IMR-90 (cell line): Measurements from ENCODE around the gene MDC1. TPM values are rescaled to one million over a fixed set of nuclear protein-coding genes. Genes with fewer than 3 reads are reported as not detected.

Source experiments
- ATAC-seq: fragments of 200-7000 bp; cut with Tn5 transposase; 2 replicates; pipeline ENCODE4 v1.9.1; 2020; ENCODE audit warnings: low read depth, mild to moderate bottlenecking, moderate library complexity
- BruUV-seq: library from RNA; stranded (reverse); fragments of 400-500 nt; replicated peaks from 2 replicates; lab custom pipeline; 2021; lab: Mats Ljungman, UMichigan
- CTCF ChIA-PET: fragments of 300-600 bp; formaldehyde crosslinking; extraction: SDS; loops from one replicate; lab custom pipeline; 2021; ENCODE audit warnings: antibody characterized with exemption; lab: Yijun Ruan, JAX
- POLR2A ChIA-PET: fragments of 300-600 bp; sonication (Branson Sonifier 250); formaldehyde crosslinking; loops from one replicate; lab custom pipeline; 2022; ENCODE audit warnings: antibody characterized with exemption; ENCODE audit not compliant: unreplicated experiment; lab: Charles Lee
- DNase-seq: peaks from one replicate; pipeline ENCODE4 v3.0.0; 2013
- H2AFZ ChIP-seq: replicated peaks from 2 replicates; pipeline ENCODE3; 2013; ENCODE audit warnings: low read length, mild to moderate bottlenecking; ENCODE audit not compliant: poor library complexity
- H2AK5ac ChIP-seq: 2 replicates; pipeline ENCODE4 v1.6.1; 2013; ENCODE audit warnings: low read depth, low read length, inconsistent platforms
- H2AK9ac ChIP-seq: replicated peaks from 2 replicates; pipeline ENCODE3; 2013; ENCODE audit warnings: mild to moderate bottlenecking, low read depth, low read length, moderate library complexity; ENCODE audit not compliant: poor library complexity
- H2BK120ac ChIP-seq: 2 replicates; pipeline ENCODE4 v1.6.1; 2013; ENCODE audit warnings: low read depth, low read length, inconsistent platforms
- H2BK15ac ChIP-seq: 3 replicates; pipeline ENCODE4 v1.6.1; 2013; ENCODE audit warnings: low read depth, low read length, inconsistent platforms
- H2BK20ac ChIP-seq: 2 replicates; pipeline ENCODE4 v1.6.1; 2013; ENCODE audit warnings: low read depth, mild to moderate bottlenecking, inconsistent platforms, low read length, moderate library complexity
- H2BK5ac ChIP-seq: 2 replicates; pipeline ENCODE4 v1.6.1; 2013; ENCODE audit warnings: mild to moderate bottlenecking, low read depth, low read length, inconsistent platforms; ENCODE audit not compliant: poor library complexity, severe bottlenecking
- H3K14ac ChIP-seq: replicated peaks from 2 replicates; pipeline ENCODE4 v1.6.1; 2013; ENCODE audit warnings: low read depth, low read length, inconsistent platforms
- H3K18ac ChIP-seq: 2 replicates; pipeline ENCODE4 v1.6.1; 2013; ENCODE audit warnings: low read depth, low read length, control low read depth
- H3K23ac ChIP-seq: 2 replicates; pipeline ENCODE4 v1.6.1; 2013; ENCODE audit warnings: low read depth, low read length, inconsistent platforms
- H3K27ac ChIP-seq: 2 replicates; pipeline ENCODE4 v1.5.1; 2013; ENCODE audit warnings: mild to moderate bottlenecking, control low read depth, low read length; ENCODE audit not compliant: insufficient read depth
- H3K27me3 ChIP-seq: 2 replicates; pipeline ENCODE4 v1.6.1; 2013; ENCODE audit warnings: low read length; ENCODE audit not compliant: control insufficient read depth, insufficient read depth
- H3K36me3 ChIP-seq: 2 replicates; pipeline ENCODE4 v1.6.1; 2013; ENCODE audit warnings: low read length, mixed read lengths; ENCODE audit not compliant: control insufficient read depth, insufficient read depth
- H3K4ac ChIP-seq: 2 replicates; pipeline ENCODE4 v1.6.1; 2013; ENCODE audit warnings: low read depth, low read length, inconsistent platforms
- H3K4me1 ChIP-seq: 2 replicates; pipeline ENCODE4 v1.6.1; 2013; ENCODE audit warnings: low read length, mixed read lengths; ENCODE audit not compliant: control insufficient read depth, insufficient read depth
- H3K4me2 ChIP-seq: 2 replicates; pipeline ENCODE4 v1.6.1; 2013; ENCODE audit warnings: low read depth, mild to moderate bottlenecking, control low read depth, low read length, moderate library complexity
- H3K4me3 ChIP-seq: 2 replicates; pipeline ENCODE4 v1.5.1; 2013; ENCODE audit warnings: low read depth, mild to moderate bottlenecking, control low read depth, low read length, moderate library complexity; ENCODE audit not compliant: insufficient read depth
- H3K56ac ChIP-seq: 2 replicates; pipeline ENCODE4 v1.6.1; 2013; ENCODE audit warnings: low read length, inconsistent platforms; ENCODE audit not compliant: insufficient read depth; ENCODE audit errors: extremely low read depth
- H3K79me1 ChIP-seq, 2 experiments: 2 replicates each; pipeline ENCODE4 v1.6.1; 2013; ENCODE audit warnings: low read length in 2 of 2, inconsistent platforms in 1 of 2, low read depth in 1 of 2
- H3K9ac ChIP-seq: 2 replicates; pipeline ENCODE4 v1.6.1; 2013; ENCODE audit warnings: low read depth, low read length, control low read depth
- H3K9me1 ChIP-seq: 2 replicates; pipeline ENCODE4 v1.6.1; 2013; ENCODE audit warnings: low read length, inconsistent platforms; ENCODE audit not compliant: insufficient read depth
- H3K9me3 ChIP-seq: 2 replicates; pipeline ENCODE4 v1.6.1; 2013; ENCODE audit warnings: low read length; ENCODE audit not compliant: control insufficient read depth, insufficient read depth
- H4K20me1 ChIP-seq: 2 replicates; pipeline ENCODE4 v1.6.1; 2013; ENCODE audit warnings: low read length, inconsistent platforms; ENCODE audit not compliant: insufficient read depth
- H4K5ac ChIP-seq: 2 replicates; pipeline ENCODE4 v1.6.1; 2013; ENCODE audit warnings: mild to moderate bottlenecking, low read depth, low read length, control low read depth
- H4K8ac ChIP-seq, 2 experiments: 2 replicates each; pipeline ENCODE4 v1.6.1; 2013; ENCODE audit warnings: low read depth in 2 of 2, low read length in 2 of 2, control low read depth in 1 of 2, inconsistent platforms in 1 of 2
- H4K91ac ChIP-seq: 2 replicates; pipeline ENCODE4 v1.6.1; 2013; ENCODE audit warnings: low read depth, low read length, inconsistent platforms; ENCODE audit not compliant: insufficient read depth
- CTCF ChIP-seq: conservative IDR thresholded peaks from 2 replicates; pipeline ENCODE4 v1.5.1; 2012; ENCODE audit warnings: mild to moderate bottlenecking, low read depth, low read length, improper control_type of control experiment
- NFE2L2 ChIP-seq: fragments of 150-350 bp; IDR thresholded peaks from 2 replicates; pipeline ENCODE4 v1.6.1; 2016; ENCODE audit warnings: low read depth, mild to moderate bottlenecking, low read length
- USF2 ChIP-seq: fragments of 150-350 bp; IDR thresholded peaks from 2 replicates; pipeline ENCODE4 v1.6.1; 2017; ENCODE audit warnings: mild to moderate bottlenecking, antibody characterized with exemption, low read length, low read depth
- WGBS, 2 experiments: methylation state at CpG; one replicate each; pipeline versions ENCODE4 v1.1.5 to v1.1.7; 2013; ENCODE audit warnings: missing lambda C conversion rate in 2 of 2; ENCODE audit not compliant: insufficient read length in 1 of 2; ENCODE audit errors: extremely low coverage in 2 of 2; 5-methylcytosine and 5-hydroxymethylcytosine counted together
- dilution Hi-C: fragments of 300-500 bp; cut with HindIII; formaldehyde crosslinking; loops from one replicate; pipeline ENCODE4 v1.14.3; 2018; ENCODE audit warnings: low sequenced_read_pairs; ENCODE audit not compliant: unreplicated experiment
- in situ Hi-C: fragments of 300-500 bp; cut with MboI; formaldehyde crosslinking; loops from 3 replicates; pipeline ENCODE4 v1.14.3; 2019; ENCODE audit warnings: low sequenced_read_pairs, inconsistent platforms, mixed read lengths
- intact Hi-C: fragments of 100-400 bp; cut with micrococcal nuclease; formaldehyde crosslinking; loops from 2 replicates; pipeline ENCODE4 v1.10.0; 2022
- polyA plus RNA-seq, 3 experiments: library from polyadenylated mRNA; depleted of rRNA; stranded (reverse); fragments of >200 nt; gene quantifications; 2 replicates each; pipeline ENCODE4 v1.2.3, GENCODE V29; 2012; ENCODE audit warnings: low replicate concordance in 1 of 3
- total RNA-seq: library from RNA; depleted of rRNA; stranded (reverse); fragments of >200 nt; gene quantifications from 2 replicates; pipeline ENCODE4 v1.2.3, GENCODE V29; 2012

The MDC1 gene
- total and polyA plus RNA-seq, 2 of the 4 experiments (the other 2 are of a cell fraction) = 4.5 to 12.1 TPM

GRCh38 chr6:30719791-30720737 lies 3.0 kb upstream of the MDC1 start, which contains the start of gene TUBB (continued):
- TF ChIP-seq USF2 = peak; percentile 77
- TF ChIP-seq NFE2L2 = no peak

GRCh38 chr6:30719356-30719755 lies 2.3 kb upstream of the MDC1 start:
- Histone ChIP-seq H2AK9ac (peak overlapping the region; percentile 99), H3K4me2 (peak overlapping the region; percentile 95), H4K5ac (peak overlapping the region; percentile 93), H4K20me1 (peaks cover 30% of the 10 kb centered on the region), H3K4ac (peak overlapping the region; percentile 97), H3K36me3 (peaks cover 25% of the 10 kb centered on the region), H3K23ac (peak overlapping the region; percentile 85), H3K27me3 (no peaks in the 10 kb centered on the region), H4K8ac (peak overlapping the region; percentile 93 to 96), H3K14ac (peak overlapping the region; percentile 97), H3K9ac (peak overlapping the region; percentile 92), H3K9me1 (peaks cover 5% of the 10 kb centered on the region), H4K91ac (peak overlapping the region; percentile 97), H2BK120ac (peak overlapping the region; percentile 88), H2BK5ac (peak overlapping the region; percentile 86), H3K79me1 (peaks cover 15 to 37% of the 10 kb centered on the region in 2 experiments), H2BK15ac (peak overlapping the region; percentile 83; the same call in 2 of the 3 replicates), H3K4me1 (peaks cover 4% of the 10 kb centered on the region), H3K9me3 (no peaks in the 10 kb centered on the region), H3K56ac (peak overlapping the region; percentile 99), H3K27ac (peak overlapping the region; percentile 88), H3K4me3 (peak overlapping the region; percentile 59), H2AK5ac (peak overlapping the region; percentile 96), H2BK20ac (peak overlapping the region; percentile 65), H2AFZ (peak overlapping the region; percentile 51), H3K18ac (peak overlapping the region; percentile 65)
- WGBS, 2 experiments = 42% methylated on average over 2 of the region's 8 CpGs; no CpG with 5 or more reads in 1 of the 2 experiments
- in situ Hi-C loops (no loop called here), intact Hi-C loops (no loop called here), dilution Hi-C loops (no loop called here)
- ATAC-seq (no peak), DNase-seq (no peak)
- ChIA-PET CTCF (interaction anchor here (0.6 to 1.0 kb wide), 2 partner anchors 47 to 87 kb away, joined by 3 to 7 read pairs; partner anchors contain the start of gene DHX16), POLR2A (interaction anchor here (0.7 to 1.0 kb wide), 2 partner anchors 34 to 167 kb away, joined by 3 to 5 read pairs; no protein-coding TSS in a partner anchor)
- TF ChIP-seq CTCF = no peak
- BruUV-seq = no TSS peak
